Measurements from ENCODE around the gene PDCD5. TPM values are rescaled to one million over a fixed set of nuclear protein-coding genes. Genes with fewer than 3 reads are reported as not detected.

Gene PDCD5
- polyA plus RNA-seq, 2 of the 4 experiments (the other 2 are of a cell fraction), result 445 to 549 TPM

DNA sequence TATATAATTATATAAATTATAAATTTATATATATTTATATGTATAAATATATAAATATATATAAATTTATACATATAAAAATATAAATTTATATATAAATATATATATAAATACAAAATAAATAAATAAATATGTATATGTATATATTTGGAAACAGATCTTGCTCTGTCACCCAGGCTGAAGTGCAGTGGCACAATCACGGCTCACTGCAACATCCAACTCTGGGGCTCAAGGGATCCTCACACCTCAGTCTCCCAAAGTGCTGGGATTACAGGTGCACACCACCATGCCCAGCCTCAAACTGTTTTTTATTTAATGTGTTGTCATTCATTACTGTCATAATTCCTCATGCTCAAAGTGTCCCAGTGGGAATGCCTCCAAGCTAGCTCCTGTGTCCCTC is 25.2 kb upstream of the PDCD5 start:
- H3K4me1 ChIP-seq, result no peaks in the 10 kb centered on the region
- H3K4me2 ChIP-seq, result no peak overlapping the region
- ChIA-PET POLR2A (no interaction called here), CTCF (interaction anchor here (6.8 kb wide), 1 partner anchor 14 kb away, joined by 70 read pairs; no protein-coding TSS in a partner anchor)
- no peak for DNase-seq (ENCODE audit: low read depth in 1 of 2, low spot score in 1 of 2)
- TF ChIP-seq EHF (CRISPR knock-in tag; IDR thresholded peaks at IDR 0.05) (no peak), TFCP2L1 (CRISPR knock-in tag; IDR thresholded peaks at IDR 0.05) (no peak), ZFP36 (IDR thresholded peaks at IDR 0.05; ENCODE audit: borderline replicate concordance, partially characterized antibody) (no peak), KDM5A (IDR thresholded peaks at IDR 0.05) (no peak)
- TF ChIP-seq, protein P1, sequence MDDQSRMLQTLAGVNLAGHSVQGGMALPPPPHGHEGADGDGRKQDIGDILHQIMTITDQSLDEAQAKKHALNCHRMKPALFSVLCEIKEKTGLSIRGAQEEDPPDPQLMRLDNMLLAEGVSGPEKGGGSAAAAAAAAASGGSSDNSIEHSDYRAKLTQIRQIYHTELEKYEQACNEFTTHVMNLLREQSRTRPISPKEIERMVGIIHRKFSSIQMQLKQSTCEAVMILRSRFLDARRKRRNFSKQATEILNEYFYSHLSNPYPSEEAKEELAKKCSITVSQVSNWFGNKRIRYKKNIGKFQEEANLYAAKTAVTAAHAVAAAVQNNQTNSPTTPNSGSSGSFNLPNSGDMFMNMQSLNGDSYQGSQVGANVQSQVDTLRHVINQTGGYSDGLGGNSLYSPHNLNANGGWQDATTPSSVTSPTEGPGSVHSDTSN (IDR thresholded peaks at IDR 0.05), result no peak
- ATAC-seq, result no peak
- no peak overlapping the region for H3K27ac ChIP-seq
- no peak overlapping the region for H3K4me3 ChIP-seq
- 90% methylated on average over 1 of the region's 1 CpG for WGBS (ENCODE audit: missing lambda C conversion rate)
- H3K9me3 ChIP-seq, result no peaks in the 10 kb centered on the region
- no peak for FAIRE-seq

DNA sequence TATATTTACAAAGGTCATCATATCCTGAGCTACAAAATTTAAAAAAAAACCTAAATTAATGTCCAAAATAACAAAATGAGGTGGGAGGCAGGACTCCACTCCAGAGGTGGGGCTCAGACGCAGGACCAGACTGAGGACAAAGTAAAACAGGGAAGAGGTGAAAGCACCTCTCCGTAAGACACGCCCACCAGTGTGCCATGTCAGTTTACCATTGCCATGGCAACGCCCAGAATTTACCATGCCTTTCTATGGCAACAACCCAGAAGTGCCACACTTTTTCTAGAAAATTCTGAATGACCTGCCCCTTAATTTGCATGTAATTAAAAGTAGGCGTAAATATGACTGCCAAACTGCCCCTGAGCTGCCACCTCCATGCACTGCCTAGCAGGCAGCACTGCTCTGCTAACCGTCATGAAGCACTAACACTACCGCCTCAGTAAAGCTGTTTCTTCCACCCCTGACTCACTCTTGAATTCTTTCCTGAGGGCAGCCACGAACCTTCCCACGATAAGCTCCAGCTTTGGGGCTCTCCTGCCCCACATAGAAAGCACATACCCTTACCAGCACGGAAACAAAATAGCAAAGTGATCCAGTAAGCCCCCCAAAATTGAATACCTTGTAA is 22.3 kb upstream of the PDCD5 start:
- no peaks in the 10 kb centered on the region for H3K4me1 ChIP-seq
- H3K27ac ChIP-seq, result no peak overlapping the region
- TF ChIP-seq, protein P2, sequence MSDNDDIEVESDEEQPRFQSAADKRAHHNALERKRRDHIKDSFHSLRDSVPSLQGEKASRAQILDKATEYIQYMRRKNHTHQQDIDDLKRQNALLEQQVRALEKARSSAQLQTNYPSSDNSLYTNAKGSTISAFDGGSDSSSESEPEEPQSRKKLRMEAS (IDR thresholded peaks at IDR 0.05), result no peak
- TF ChIP-seq ZC3H11A (IDR thresholded peaks at IDR 0.05) (no peak), FOSL2 (IDR thresholded peaks at IDR 0.05) (no peak), FOSL2 (CRISPR knock-in tag; IDR thresholded peaks at IDR 0.05) (no peak), HDAC2 (IDR thresholded peaks at IDR 0.05) (no peak)
- H3K4me3 ChIP-seq, result no peak overlapping the region
- no peak overlapping the region for H3K4me2 ChIP-seq
- ChIA-PET POLR2A (no interaction called here), CTCF (interaction anchor here (1.0 to 6.8 kb wide), 6 partner anchors 10 to 219 kb away, joined by 3 to 70 read pairs (median 4); no protein-coding TSS in a partner anchor)
- FAIRE-seq, result peak; percentile 13
- WGBS (ENCODE audit: missing lambda C conversion rate), result 45% methylated on average over 10 of the region's 10 CpGs
- no peaks in the 10 kb centered on the region for H3K9me3 ChIP-seq
- no peak for DNase-seq (ENCODE audit: low read depth in 1 of 2, low spot score in 1 of 2)
- peak; percentile 45 to 61; a peak in 4 of 6 replicates for ATAC-seq

DNA sequence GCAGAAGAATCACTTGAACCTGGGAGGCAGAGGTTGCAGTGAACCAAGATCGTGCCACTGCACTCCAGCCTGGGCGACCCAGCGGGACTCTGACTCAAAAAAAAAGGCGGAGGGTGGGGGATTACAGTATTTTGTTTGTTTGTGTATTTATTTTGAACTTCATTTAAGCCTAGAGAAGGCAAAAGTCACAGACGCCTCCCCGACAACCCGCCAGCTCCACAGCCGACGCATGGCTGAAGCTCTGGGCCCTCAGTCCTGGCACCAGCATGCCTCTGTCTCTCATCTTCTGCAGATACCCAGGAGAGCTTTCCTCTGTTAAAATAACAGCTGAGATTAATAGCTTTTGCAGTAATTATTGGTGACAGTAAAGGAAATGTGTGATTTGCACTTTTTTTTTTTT is 17.2 kb upstream of the PDCD5 start:
- Histone ChIP-seq H3K4me3 (no peak overlapping the region), H3K27ac (no peak overlapping the region), H3K9me3 (no peaks in the 10 kb centered on the region), H3K4me2 (no peak overlapping the region), H3K4me1 (no peaks in the 10 kb centered on the region)
- ChIA-PET POLR2A (interaction anchor here (0.5 kb wide), 1 partner anchor 17 kb away, joined by 3 read pairs; the partner anchor contains the start of gene PDCD5), CTCF (interaction anchor here (0.6 to 2.3 kb wide), 9 partner anchors 17 to 1874 kb away, joined by 3 to 5 read pairs (median 4); no protein-coding TSS in a partner anchor)
- no peak for ATAC-seq
- no peak for TF ChIP-seq RFX5 (IDR thresholded peaks at IDR 0.05)
- no peak for TF ChIP-seq ZSCAN20 (CRISPR knock-in tag; IDR thresholded peaks at IDR 0.05)
- TF ChIP-seq, protein P3, sequence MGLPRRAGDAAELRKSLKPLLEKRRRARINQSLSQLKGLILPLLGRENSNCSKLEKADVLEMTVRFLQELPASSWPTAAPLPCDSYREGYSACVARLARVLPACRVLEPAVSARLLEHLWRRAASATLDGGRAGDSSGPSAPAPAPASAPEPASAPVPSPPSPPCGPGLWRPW (IDR thresholded peaks at IDR 0.05), result no peak
- no peak for TF ChIP-seq HOXB5 (CRISPR knock-in tag; IDR thresholded peaks at IDR 0.05)
- TF ChIP-seq SMC3 (IDR thresholded peaks at IDR 0.05), result no peak
- TF ChIP-seq HDAC2 (IDR thresholded peaks at IDR 0.05), result no peak
- FAIRE-seq, result no peak
- no peak for DNase-seq (ENCODE audit: low read depth in 1 of 2, low spot score in 1 of 2)
- 79% methylated on average over 9 of the region's 9 CpGs for WGBS (ENCODE audit: missing lambda C conversion rate)

DNA sequence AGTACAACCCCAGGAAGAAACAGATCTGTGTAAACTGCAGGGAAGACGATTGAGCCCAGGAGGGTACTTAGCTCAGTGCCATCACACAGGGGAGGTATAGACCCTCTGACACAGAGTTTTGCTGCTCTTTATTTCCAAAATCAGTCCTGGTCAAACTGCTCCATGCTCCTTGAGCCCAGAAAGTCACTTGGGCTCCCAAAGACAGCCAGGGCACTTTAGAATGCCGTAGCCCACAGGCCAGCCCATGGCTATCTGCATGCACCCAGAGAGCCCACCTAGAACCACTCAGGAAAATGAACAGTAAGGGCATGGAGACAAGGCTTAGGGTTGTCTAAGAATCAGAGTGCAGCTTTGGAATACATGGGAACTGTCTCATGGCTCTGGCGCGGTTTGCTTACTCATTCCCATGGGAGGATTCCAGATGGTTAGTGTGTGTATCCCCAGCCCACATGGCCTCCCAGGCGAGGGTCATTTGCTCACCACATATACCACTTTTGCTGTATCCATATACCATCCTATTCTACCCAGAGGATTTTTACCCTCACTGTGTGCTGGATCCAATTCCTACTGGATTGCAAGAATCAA is 14.7 kb upstream of the PDCD5 start:
- POLR2A ChIA-PET, result interaction anchor here (0.8 to 1.1 kb wide), 2 partner anchors 14 to 221 kb away, joined by 3 read pairs; partner anchors contain the start of genes PDCD5 and ZNF507
- 61% methylated on average over 5 of the region's 5 CpGs for WGBS (ENCODE audit: missing lambda C conversion rate)
- H3K4me1 ChIP-seq, result peaks cover 4% of the 10 kb centered on the region; the same call in 2 of the 3 replicates
- FAIRE-seq (peak; percentile 32), ATAC-seq (no peak), DNase-seq (ENCODE audit: low read depth in 1 of 2, low spot score in 1 of 2) (no peak)
- no peak overlapping the region for H3K4me3 ChIP-seq
- CTCF ChIA-PET, result interaction anchor here (0.7 to 3.3 kb wide), 9 partner anchors 8 to 1900 kb away, joined by 3 to 15 read pairs (median 5); no protein-coding TSS in a partner anchor
- H3K27ac ChIP-seq, result no peak overlapping the region
- H3K4me2 ChIP-seq, result no peak overlapping the region
- no peaks in the 10 kb centered on the region for H3K9me3 ChIP-seq
- TF ChIP-seq RNF2 (IDR thresholded peaks at IDR 0.05; ENCODE audit: borderline replicate concordance, low read depth) (no peak), GATA3 (IDR thresholded peaks at IDR 0.05; ENCODE audit: borderline replicate concordance) (no peak), ZC3H11A (IDR thresholded peaks at IDR 0.05) (no peak), SMC3 (IDR thresholded peaks at IDR 0.05) (no peak), CHD2 (IDR thresholded peaks at IDR 0.05; ENCODE audit: low read length, partially characterized antibody) (no peak), FOXS1 (CRISPR knock-in tag; IDR thresholded peaks at IDR 0.05) (no peak), PHF8 (IDR thresholded peaks at IDR 0.05; ENCODE audit: borderline replicate concordance, low read depth) (no peak), JUNB (IDR thresholded peaks at IDR 0.05) (no peak), EHMT2 (IDR thresholded peaks at IDR 0.05; ENCODE audit: low read depth) (no peak), CHD4 (IDR thresholded peaks at IDR 0.05; ENCODE audit: borderline replicate concordance) (no peak), KDM5A (IDR thresholded peaks at IDR 0.05) (no peak), HOXA7 (CRISPR knock-in tag; IDR thresholded peaks at IDR 0.05) (no peak), HOXB5 (CRISPR knock-in tag; IDR thresholded peaks at IDR 0.05) (no peak), EHF (CRISPR knock-in tag; IDR thresholded peaks at IDR 0.05) (no peak), RCOR1 (IDR thresholded peaks at IDR 0.05; ENCODE audit: low read depth, low read length) (no peak), ESRRA (IDR thresholded peaks at IDR 0.05; ENCODE audit: borderline replicate concordance, low read length) (no peak)
- TF ChIP-seq, protein P4, sequence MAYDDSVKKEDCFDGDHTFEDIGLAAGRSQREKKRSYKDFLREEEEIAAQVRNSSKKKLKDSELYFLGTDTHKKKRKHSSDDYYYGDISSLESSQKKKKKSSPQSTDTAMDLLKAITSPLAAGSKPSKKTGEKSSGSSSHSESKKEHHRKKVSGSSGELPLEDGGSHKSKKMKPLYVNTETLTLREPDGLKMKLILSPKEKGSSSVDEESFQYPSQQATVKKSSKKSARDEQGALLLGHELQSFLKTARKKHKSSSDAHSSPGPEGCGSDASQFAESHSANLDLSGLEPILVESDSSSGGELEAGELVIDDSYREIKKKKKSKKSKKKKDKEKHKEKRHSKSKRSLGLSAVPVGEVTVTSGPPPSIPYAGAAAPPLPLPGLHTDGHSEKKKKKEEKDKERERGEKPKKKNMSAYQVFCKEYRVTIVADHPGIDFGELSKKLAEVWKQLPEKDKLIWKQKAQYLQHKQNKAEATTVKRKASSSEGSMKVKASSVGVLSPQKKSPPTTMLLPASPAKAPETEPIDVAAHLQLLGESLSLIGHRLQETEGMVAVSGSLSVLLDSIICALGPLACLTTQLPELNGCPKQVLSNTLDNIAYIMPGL (CRISPR knock-in tag; IDR thresholded peaks at IDR 0.05; ENCODE audit: borderline replicate concordance), result no peak
